ENCODE measurements around the gene SETD7. TPM values are rescaled to one million over a fixed set of nuclear protein-coding genes. Genes with fewer than 3 reads are reported as not detected.
"Not testable (repeated sequence)": the region's sequence is repeated elsewhere in the genome, so short reads cannot be mapped to it uniquely, and the experiment has no call there.

Gene SETD7
- total RNA-seq, 2 experiments from 2014 or later, result 22.8 to 23.0 TPM

DNA sequence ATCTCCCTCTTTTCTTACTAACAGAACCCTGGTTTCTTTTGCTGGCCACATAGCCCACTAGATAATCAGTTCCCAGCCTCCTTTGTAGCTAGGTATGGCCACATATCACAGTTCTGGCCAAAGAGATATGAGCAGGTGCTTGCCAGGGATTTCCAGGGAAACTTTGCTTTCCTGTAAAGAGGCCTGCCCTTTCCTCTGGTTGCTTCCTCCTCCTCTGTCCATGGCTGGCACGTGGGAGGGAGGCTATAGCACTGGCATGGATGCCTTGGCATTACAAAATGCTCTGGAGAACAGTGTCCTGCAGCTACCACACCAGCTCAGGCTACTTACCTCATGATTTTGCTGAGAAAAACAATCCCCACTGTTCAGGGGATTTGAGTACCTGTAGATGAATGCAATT is 74.6 kb downstream of the SETD7 start:
- ChIA-PET POLR2A (no interaction called here), CTCF (no interaction called here)

DNA sequence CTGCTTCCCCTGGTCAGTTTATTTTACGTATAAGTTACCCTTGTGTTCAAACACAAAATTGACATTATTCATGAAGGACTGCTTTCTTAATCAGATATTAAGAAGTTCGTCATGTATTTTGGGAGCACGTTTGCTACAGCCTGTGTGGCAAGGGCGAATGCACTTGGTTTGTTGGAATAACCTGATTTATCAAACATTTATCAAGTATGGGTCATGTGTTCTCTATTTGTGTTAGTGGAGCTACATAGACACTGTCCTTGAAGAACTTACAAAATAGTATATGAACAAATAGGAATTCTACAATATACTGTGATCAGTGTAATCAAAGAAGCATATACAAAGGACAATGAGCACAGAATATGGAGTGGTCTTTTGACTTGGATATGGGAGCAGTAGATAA is 79.7 kb downstream of the SETD7 start:
- CTCF ChIA-PET, result interaction anchor here (0.6 kb wide), 2 partner anchors 29 to 42 kb away, joined by 3 to 4 read pairs; no protein-coding TSS in a partner anchor
- POLR2A ChIA-PET, result no interaction called here

- ChIA-PET CTCF (no interaction called here), POLR2A (no interaction called here)
Observed at GRCh38 chr4:139472852-139473251, 83.2 kb downstream of the SETD7 start.

- ChIA-PET CTCF (no interaction called here), POLR2A (interaction anchor here (0.6 kb wide), 2 partner anchors 23 to 87 kb away, joined by 8 to 9 read pairs; no protein-coding TSS in a partner anchor)
Observed at GRCh38 chr4:139470997-139471665, 84.9 kb downstream of the SETD7 start.

- ChIA-PET CTCF (no interaction called here), POLR2A (no interaction called here)
Observed at GRCh38 chr4:139470295-139470694, 85.7 kb downstream of the SETD7 start.

DNA sequence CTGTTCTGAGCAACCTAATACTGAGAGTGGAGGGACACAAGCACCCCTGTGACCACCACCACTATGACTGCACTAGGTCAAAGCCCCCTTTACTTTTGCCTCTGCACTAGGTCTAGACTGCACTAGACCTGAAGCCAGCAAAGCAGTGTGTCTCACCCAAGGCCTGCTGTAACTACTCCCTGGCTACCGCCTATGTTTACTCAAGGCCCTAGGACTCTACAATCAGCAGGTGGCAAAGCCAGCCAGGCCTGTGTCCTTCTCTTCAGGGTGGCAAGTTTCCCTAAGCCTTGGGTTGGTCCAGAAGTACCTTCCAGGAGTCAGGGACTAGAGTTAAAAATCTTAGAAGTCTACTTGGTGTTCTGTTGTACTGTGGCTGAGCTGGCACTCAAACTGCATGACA is 86.2 kb downstream of the SETD7 start:
- CTCF ChIA-PET, result no interaction called here

DNA sequence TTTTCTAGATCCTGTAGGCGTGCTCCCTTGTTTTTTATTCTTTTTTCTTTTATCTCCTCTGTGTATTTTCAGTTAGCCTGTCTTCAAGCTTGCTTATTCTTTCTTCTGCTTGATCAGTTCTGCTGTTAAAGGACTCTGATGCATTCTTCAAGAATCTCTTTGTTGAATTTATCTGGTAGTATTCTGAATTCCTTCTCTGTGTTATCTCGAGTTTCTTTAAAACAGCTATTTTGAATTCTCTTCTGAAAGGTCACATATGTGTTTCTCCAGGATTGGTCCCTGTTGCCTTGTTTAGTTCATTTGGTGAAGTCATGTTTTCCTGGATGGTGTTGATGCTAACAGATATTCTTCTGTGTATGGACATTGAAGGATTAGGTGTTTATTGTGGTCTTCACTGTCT is 86.8 kb downstream of the SETD7 start:
- POLR2A ChIA-PET, result no interaction called here
- CTCF ChIA-PET, result interaction anchor here (0.6 to 1.1 kb wide), 2 partner anchors 128 to 188 kb away, joined by 3 to 6 read pairs; no protein-coding TSS in a partner anchor

More for the DNA sequence above, 86.2 kb downstream of the SETD7 start:
- POLR2A ChIA-PET, result no interaction called here

DNA sequence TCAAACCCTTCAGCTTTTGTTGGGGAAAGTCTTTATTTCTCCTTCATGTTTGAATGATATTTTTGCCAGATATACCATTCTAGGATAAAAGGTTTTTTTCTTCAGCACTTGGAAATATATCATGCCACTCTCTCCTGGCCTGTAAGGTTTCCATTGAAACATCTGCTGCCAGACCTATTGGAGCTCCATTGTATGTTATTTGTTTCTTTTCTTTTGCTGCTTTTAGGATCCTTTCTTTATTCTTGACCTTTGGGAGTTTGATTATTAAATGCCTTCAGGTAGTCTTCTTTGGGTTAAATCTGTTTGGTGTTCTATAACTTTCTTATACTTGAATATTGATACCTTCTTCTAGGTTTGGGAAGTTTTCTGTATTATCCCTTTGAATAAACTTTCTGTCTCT is 87.3 kb downstream of the SETD7 start:
- CTCF ChIA-PET, result interaction anchor here (1.1 kb wide), 1 partner anchor 189 kb away, joined by 3 read pairs; no protein-coding TSS in a partner anchor
- POLR2A ChIA-PET, result not testable (repeated sequence)

DNA sequence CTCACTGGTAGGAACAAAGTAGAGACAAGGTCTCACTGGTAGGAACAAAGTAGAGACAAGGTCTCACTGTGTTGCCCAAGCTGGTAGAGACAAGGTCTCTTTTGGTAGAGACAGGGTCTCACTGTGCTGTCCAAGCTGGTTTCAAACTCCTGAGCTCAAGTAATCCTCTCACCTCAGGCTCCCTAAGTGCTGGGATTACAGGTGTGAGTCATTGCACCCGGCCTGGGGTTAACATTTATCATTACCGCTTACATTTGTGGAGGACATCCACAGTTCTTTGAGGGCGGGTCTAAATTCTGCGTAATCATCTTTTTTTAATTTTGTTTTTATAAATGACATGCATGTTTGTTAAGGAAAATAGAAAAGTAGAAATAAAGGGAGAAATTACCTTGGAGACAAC is 90.1 kb downstream of the SETD7 start:
- ChIA-PET CTCF (no interaction called here), POLR2A (interaction anchor here (0.7 kb wide), 1 partner anchor 201 kb away, joined by 4 read pairs; no protein-coding TSS in a partner anchor)

DNA sequence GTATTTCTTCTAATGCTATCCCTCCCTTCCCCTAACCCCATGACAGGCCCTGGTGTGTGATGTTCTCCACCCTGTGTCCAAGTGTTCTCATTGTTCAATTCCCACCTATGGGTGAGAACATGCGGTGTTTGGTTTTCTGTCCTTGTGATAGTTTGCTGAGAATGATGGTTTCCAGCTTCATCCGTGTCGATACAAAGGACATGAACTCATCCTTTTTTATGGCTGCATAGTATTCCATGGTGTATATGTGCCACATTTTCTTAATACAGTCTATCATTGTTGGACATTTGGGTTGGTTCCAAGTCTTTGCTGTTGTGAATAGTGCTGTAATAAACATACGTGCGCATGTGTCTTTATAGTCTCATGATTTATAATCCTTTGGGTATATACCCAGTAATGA is 91.5 kb downstream of the SETD7 start:
- CTCF ChIA-PET, POLR2A ChIA-PET: not testable (repeated sequence)

GRCh38 chr4:139461022-139461628 is 94.9 kb downstream of the SETD7 start:
- CTCF ChIA-PET, result no interaction called here
- POLR2A ChIA-PET, result no interaction called here

DNA sequence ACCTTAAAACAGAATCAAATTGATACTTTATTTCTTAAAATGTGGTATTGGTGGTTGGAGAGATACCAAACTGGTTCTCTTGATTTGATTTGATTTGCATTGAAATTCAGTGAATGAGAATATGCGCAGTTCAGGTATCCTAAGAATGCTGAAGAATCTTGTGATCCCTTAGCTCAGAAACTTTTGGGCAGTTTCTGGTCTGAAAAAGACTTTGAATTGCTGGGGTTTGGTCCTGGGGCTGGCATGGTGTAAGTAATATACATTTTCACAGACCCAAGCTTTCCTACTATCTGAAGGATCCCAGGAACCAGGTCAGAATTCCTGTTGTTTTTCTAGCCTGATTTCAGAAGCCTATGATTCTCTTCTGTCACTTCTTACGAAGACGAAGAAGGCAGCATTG is 95.5 kb downstream of the SETD7 start:
- CTCF ChIA-PET, result no interaction called here
- POLR2A ChIA-PET, result no interaction called here

GRCh38 chr4:139458999-139459398 is 97.0 kb downstream of the SETD7 start:
- POLR2A ChIA-PET, result no interaction called here
- CTCF ChIA-PET, result no interaction called here

DNA sequence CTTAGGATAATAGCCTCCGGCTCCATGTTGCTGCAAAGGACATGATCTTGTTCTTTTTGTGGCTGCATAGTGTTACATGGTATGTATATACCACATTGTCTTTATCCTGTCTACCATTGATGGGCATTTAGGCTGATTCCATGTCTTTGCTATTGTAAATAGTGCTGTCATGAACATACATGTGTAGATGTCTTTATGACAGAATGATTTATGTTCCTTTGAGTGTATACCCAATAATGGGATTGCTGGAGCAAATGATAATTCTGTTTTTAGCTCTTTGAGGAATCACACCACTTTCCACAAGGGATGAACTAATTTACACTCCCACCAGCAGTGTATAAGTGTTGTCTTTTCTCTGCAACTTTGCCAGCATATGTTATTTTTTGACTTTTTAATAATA is 97.5 kb downstream of the SETD7 start:
- ChIA-PET POLR2A (no interaction called here), CTCF (no interaction called here)

DNA sequence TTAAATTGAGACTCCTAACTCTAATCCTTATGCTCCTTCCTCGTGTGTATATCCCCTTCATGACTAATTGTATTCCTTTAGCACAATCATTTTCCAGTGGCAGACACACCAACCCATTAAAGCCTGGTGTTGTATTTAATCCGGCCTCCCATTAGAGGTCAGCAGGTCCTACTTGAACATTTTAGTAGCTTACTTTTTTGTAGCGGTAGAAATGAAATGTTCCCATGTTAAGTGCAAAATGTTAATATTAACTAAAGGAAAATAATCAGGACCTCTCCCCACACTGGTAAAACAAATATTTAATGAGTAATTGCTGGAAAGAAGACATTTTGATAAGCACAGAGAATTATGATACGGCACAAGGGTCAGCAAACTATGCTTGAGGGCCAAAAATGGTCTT is 98.7 kb downstream of the SETD7 start:
- ChIA-PET CTCF (no interaction called here), POLR2A (interaction anchor here (0.5 kb wide), 1 partner anchor 57 kb away, joined by 5 read pairs; no protein-coding TSS in a partner anchor)

- ChIA-PET POLR2A (no interaction called here), CTCF (no interaction called here)
Observed at GRCh38 chr4:139455126-139455538, 100.9 kb downstream of the SETD7 start.

DNA sequence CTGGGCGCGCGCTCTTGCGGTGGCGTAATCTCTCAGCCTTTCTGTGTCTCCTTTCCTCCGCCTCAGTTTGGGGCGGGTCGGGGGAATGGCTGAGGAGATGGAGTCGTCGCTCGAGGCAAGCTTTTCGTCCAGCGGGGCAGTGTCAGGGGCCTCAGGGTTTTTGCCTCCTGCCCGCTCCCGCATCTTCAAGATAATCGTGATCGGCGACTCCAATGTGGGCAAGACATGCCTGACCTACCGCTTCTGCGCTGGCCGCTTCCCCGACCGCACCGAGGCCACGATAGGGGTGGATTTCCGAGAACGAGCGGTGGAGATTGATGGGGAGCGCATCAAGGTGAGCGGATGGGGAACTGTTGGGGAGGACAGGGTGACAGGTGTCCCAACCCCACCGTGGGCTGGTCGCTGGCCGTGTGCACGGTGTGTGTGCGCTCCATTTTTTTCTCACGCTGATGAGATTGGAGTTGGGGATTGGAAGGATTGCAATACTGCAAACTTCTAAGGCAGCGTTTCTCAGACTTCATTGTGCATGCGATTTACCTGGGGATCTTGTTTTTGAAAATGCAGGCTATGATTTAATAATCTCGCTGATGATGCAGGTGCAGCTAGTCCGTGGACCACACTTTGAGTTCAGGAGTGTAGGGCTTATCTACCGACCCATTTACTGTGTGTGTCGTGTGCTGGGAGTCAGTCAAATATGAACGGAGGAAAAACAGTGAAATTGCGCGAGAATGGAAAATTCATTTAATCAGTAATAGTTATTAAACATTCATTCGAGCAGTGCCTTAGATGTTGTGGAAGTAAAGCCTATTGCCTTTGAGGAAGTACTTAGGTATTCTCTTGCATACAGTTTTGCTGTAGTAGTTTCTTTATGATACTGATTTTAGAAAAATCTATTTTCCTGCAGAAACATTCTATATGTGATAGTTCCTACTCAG is 101.6 kb downstream of the SETD7 start, which contains the start of gene RAB33B:
TSS of gene RAB33B (plus strand) at position 11 of the 935 bp plus-strand sequence. CDS start at position 86, 75 bp downstream.
- CTCF ChIA-PET, result no interaction called here

DNA sequence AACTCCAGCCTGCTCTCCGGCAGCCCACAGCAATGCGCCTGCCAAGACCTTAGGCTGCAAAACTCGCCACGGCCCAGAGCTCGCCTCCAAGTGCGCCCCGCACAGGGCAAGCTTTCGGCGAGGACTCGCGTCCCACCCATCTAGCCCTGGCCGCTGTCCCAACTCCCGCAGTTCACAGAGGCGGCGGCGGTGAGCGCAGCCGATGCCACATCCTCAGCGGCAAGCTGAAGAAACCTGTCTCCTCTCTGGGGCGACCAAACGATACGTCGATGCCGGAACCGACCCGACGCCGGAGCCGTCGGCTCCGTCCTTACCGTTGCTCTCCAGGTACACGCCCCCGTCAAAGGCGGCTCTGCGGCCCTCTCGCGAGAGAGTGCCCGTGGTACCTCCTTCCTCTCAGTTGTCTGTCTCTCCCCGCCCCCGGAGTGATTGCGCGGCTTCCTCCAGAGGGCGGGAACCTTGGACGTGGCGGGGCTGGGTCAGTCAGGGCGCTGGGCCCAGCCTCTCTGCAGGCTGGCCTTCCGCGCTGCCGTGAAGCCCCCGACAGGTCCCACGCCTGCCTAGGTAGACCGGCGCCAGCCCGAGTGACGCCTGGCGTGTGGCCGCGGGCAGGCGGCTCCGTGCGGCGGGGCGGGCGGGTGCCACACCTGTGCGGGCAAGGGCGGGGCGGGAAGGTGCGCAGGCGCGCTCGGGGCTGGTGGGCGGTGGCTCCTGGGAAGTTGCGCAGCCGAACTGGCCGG is 102.5 kb downstream of the SETD7 start:
- CTCF ChIA-PET, result interaction anchor here (0.6 to 1.2 kb wide), 4 partner anchors 86 to 283 kb away, joined by 3 read pairs; partner anchors contain the start of gene NAA15

More for the DNA sequence above, 101.6 kb downstream of the SETD7 start, which contains the start of gene RAB33B:
- POLR2A ChIA-PET, result interaction anchor here (1.2 kb wide), 1 partner anchor 277 kb away, joined by 4 read pairs; the partner anchor contains the start of gene ELF2

DNA sequence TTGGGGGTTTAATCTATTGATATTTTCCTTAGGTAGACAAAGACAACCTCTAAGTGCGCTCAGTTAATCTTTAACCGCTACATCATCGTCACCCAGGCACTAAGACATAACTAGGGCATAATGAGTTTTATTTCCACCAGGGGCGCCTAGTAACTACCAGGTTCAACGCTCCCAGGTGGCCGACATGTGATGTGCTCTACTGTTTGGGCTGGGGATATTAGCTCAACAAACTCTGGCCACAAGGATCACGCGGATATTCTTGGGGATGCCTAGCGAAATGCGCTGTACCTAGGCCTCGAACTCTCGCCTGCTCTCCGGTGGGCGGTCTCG is 103.0 kb downstream of the SETD7 start:
- CTCF ChIA-PET, result interaction anchor here (0.6 to 1.2 kb wide), 4 partner anchors 87 to 283 kb away, joined by 3 read pairs; partner anchors contain the start of gene NAA15
- POLR2A ChIA-PET, result interaction anchor here (0.9 to 1.3 kb wide), 3 partner anchors 152 to 438 kb away, joined by 3 to 4 read pairs (median 4); partner anchors contain the start of genes ELF2, NAA15 and NOCT

More for the DNA sequence above, 102.5 kb downstream of the SETD7 start:
- POLR2A ChIA-PET, result interaction anchor here (0.9 to 1.3 kb wide), 3 partner anchors 152 to 438 kb away, joined by 3 to 4 read pairs (median 4); partner anchors contain the start of genes ELF2, NAA15 and NOCT
